ENCODE results near the gene IFI27L2.
"Not testable (repeated sequence)": the region's sequence is repeated elsewhere in the genome, so short reads cannot be mapped to it uniquely, and the experiment has no call there.

IFI27L2 gene

GRCh38 chr14:94129111-94129757, at the start of gene IFI27L2:
IFI27L2 (minus strand) TSS chr14:94129604; CDS start chr14:94129564, 40 bp downstream.
- DNase-seq = peak; percentile 92

GRCh38 chr14:94177806-94178205, 48.4 kb upstream of the IFI27L2 start:
- peak; percentile 31 for DNase-seq

- no peak for DNase-seq
Measured at GRCh38 chr14:94176808-94177207, 47.4 kb upstream of the IFI27L2 start.

GRCh38 chr14:94175747-94176146, 46.3 kb upstream of the IFI27L2 start:
- peak; percentile 36 for DNase-seq

GRCh38 chr14:94175011-94175745, 45.8 kb upstream of the IFI27L2 start:
- peak; percentile 70 for DNase-seq

- no peak for DNase-seq
Measured at GRCh38 chr14:94174604-94175010, 45.2 kb upstream of the IFI27L2 start.

GRCh38 chr14:94173885-94174603, 44.6 kb upstream of the IFI27L2 start, which contains the start of gene PPP4R4:
PPP4R4 (plus strand) TSS chr14:94174322; CDS start chr14:94174466, 144 bp downstream.
- DNase-seq = peak; percentile 99

- DNase-seq = no peak
Measured at GRCh38 chr14:94173471-94173884, 44.1 kb upstream of the IFI27L2 start.

GRCh38 chr14:94172545-94172944, 43.1 kb upstream of the IFI27L2 start:
- peak; percentile 55 for DNase-seq

GRCh38 chr14:94171208-94171607, 41.8 kb upstream of the IFI27L2 start:
- peak; percentile 73 for DNase-seq

GRCh38 chr14:94170136-94170535, 40.7 kb upstream of the IFI27L2 start:
- DNase-seq = no peak

- DNase-seq = peak; percentile 36
Measured at GRCh38 chr14:94165744-94166143, 36.3 kb upstream of the IFI27L2 start.

GRCh38 chr14:94164685-94165431, 35.5 kb upstream of the IFI27L2 start:
- DNase-seq = peak; percentile 88

GRCh38 chr14:94163796-94164195, 34.4 kb upstream of the IFI27L2 start:
- DNase-seq = peak; percentile 45

- no peak for DNase-seq
Measured at GRCh38 chr14:94162466-94162865, 33.1 kb upstream of the IFI27L2 start.

- peak; percentile 22 for DNase-seq
Measured at GRCh38 chr14:94161981-94162380, 32.6 kb upstream of the IFI27L2 start.

- DNase-seq = peak; percentile 24
Measured at GRCh38 chr14:94161058-94161457, 31.7 kb upstream of the IFI27L2 start.

- peak; percentile 76 for DNase-seq
Measured at GRCh38 chr14:94158239-94158883, 29.0 kb upstream of the IFI27L2 start.

GRCh38 chr14:94157197-94157596, 27.8 kb upstream of the IFI27L2 start:
- DNase-seq = peak; percentile 77

GRCh38 chr14:94156143-94156542, 26.7 kb upstream of the IFI27L2 start:
- DNase-seq = not testable (repeated sequence)

GRCh38 chr14:94153750-94154342, 24.4 kb upstream of the IFI27L2 start:
- DNase-seq = no peak

GRCh38 chr14:94152676-94153075, 23.3 kb upstream of the IFI27L2 start:
- DNase-seq = no peak
